DND-41 (cell line): ENCODE measurements around the gene DCHS1.

Experiments
- ATAC-seq: fragments of 200-7000 bp; cut with Tn5 transposase; 3 replicates; pipeline ENCODE4 v1.9.1; 2021; ENCODE audit warnings: low read depth; ENCODE audit not compliant: insufficient read depth
- DNase-seq: peaks from one replicate; pipeline ENCODE4 v3.0.0-alpha.2; 2020
- H2AFZ ChIP-seq: 2 replicates; pipeline ENCODE4 v1.6.0; 2012; ENCODE audit warnings: low read depth, low read length
- H3K27ac ChIP-seq: 2 replicates; pipeline ENCODE4 v1.5.1; 2012; ENCODE audit warnings: low read length, inconsistent platforms
- H3K27me3 ChIP-seq: fragments of 200-600 bp; sonication (generic); 2 replicates; pipeline ENCODE4 v1.6.0; 2012; ENCODE audit warnings: low read length, mild to moderate bottlenecking, inconsistent platforms; ENCODE audit not compliant: insufficient read depth, poor library complexity
- H3K36me3 ChIP-seq: 2 replicates; pipeline ENCODE4 v1.5.1; 2012; ENCODE audit warnings: low read length, inconsistent platforms; ENCODE audit not compliant: insufficient read depth
- H3K4me1 ChIP-seq: 2 replicates; pipeline ENCODE4 v1.5.1; 2012; ENCODE audit warnings: mild to moderate bottlenecking, low read length; ENCODE audit not compliant: insufficient read depth
- H3K4me2 ChIP-seq: 2 replicates; pipeline ENCODE4 v1.6.0; 2012; ENCODE audit warnings: mild to moderate bottlenecking, moderate library complexity, low read length, inconsistent platforms; ENCODE audit not compliant: insufficient read depth
- H3K4me3 ChIP-seq, 2 experiments: fragments of 200-600 bp in 1 of 2; shearing (Covaris generic) in 1 of 2; 2 replicates each; pipeline ENCODE4 v1.5.1; 2012 to 2016; ENCODE audit warnings: inconsistent platforms in 2 of 2, low read length in 2 of 2, mild to moderate bottlenecking in 2 of 2, low read depth in 1 of 2, moderate library complexity in 1 of 2
- H3K79me2 ChIP-seq: 2 replicates; pipeline ENCODE4 v1.6.0; 2012; ENCODE audit warnings: low read length, inconsistent platforms; ENCODE audit not compliant: insufficient read depth
- H3K9ac ChIP-seq: 2 replicates; pipeline ENCODE4 v1.6.0; 2012; ENCODE audit warnings: low read depth, mild to moderate bottlenecking, inconsistent platforms, low read length, moderate library complexity
- H3K9me3 ChIP-seq: 2 replicates; pipeline ENCODE4 v1.5.1; 2012; ENCODE audit warnings: low read length, moderate library complexity, mild to moderate bottlenecking, inconsistent platforms; ENCODE audit not compliant: insufficient read depth, severe bottlenecking
- H4K20me1 ChIP-seq: 2 replicates; pipeline ENCODE4 v1.6.0; 2012; ENCODE audit warnings: low read length; ENCODE audit not compliant: insufficient read depth
- EZH2 ChIP-seq: IDR thresholded peaks from 3 replicates; pipeline ENCODE4 v1.6.1; 2012; ENCODE audit warnings: borderline replicate concordance, low read depth, mild to moderate bottlenecking, moderate library complexity, low read length, inconsistent platforms; ENCODE audit not compliant: severe bottlenecking
- TF ChIP-seq, protein P1 (sequence below): IDR thresholded peaks from 2 replicates; pipeline ENCODE4 v1.5.1; 2012; ENCODE audit warnings: borderline replicate concordance, low read length, moderate library complexity, mild to moderate bottlenecking; ENCODE audit not compliant: poor library complexity, severe bottlenecking; ENCODE audit errors: extremely low read depth

DCHS1 gene

DNA sequence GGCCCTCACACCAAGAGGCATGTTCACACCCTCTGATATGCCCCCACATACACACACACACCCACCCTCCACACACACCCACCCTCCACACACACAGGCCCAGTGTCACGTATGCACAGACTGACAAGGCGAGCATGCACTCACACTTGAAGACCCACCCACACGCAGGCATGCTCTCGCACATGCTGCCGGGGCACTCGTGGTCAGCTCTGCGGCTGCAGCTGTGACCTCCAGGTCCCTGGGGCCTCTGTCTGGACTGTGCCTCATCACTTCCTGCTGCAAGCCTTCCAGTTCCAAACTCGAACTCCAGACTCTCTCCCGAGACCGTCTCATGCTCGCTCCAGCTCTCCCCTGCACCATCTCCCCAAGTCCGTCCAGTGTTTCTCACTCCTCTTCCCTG lies 9.5 kb downstream of the DCHS1 start:
- no peak overlapping the region for H3K9ac ChIP-seq
- TF ChIP-seq, protein P1, sequence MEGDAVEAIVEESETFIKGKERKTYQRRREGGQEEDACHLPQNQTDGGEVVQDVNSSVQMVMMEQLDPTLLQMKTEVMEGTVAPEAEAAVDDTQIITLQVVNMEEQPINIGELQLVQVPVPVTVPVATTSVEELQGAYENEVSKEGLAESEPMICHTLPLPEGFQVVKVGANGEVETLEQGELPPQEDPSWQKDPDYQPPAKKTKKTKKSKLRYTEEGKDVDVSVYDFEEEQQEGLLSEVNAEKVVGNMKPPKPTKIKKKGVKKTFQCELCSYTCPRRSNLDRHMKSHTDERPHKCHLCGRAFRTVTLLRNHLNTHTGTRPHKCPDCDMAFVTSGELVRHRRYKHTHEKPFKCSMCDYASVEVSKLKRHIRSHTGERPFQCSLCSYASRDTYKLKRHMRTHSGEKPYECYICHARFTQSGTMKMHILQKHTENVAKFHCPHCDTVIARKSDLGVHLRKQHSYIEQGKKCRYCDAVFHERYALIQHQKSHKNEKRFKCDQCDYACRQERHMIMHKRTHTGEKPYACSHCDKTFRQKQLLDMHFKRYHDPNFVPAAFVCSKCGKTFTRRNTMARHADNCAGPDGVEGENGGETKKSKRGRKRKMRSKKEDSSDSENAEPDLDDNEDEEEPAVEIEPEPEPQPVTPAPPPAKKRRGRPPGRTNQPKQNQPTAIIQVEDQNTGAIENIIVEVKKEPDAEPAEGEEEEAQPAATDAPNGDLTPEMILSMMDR: no peak
- TF ChIP-seq EZH2: no peak

GRCh38 chr11:6642957-6643356 lies 12.7 kb downstream of the DCHS1 start:
- Histone ChIP-seq H3K27me3 (no peaks in the 10 kb centered on the region), H4K20me1 (no peaks in the 10 kb centered on the region)
- no peak for TF ChIP-seq EZH2
- TF ChIP-seq, protein P1: no peak

More for the DNA sequence above, 9.5 kb downstream of the DCHS1 start:
- no peak overlapping the region for H3K27ac ChIP-seq
- no peak overlapping the region for H2AFZ ChIP-seq
- peaks cover 2% of the 10 kb centered on the region for H3K27me3 ChIP-seq
- no peaks in the 10 kb centered on the region for H4K20me1 ChIP-seq
- no peaks in the 10 kb centered on the region for H3K36me3 ChIP-seq
- no peak overlapping the region for H3K4me3 ChIP-seq
- no peaks in the 10 kb centered on the region for H3K79me2 ChIP-seq
- H3K4me1 ChIP-seq: peaks cover 5% of the 10 kb centered on the region
- ATAC-seq (no peak), DNase-seq (no peak)
- no peaks in the 10 kb centered on the region for H3K9me3 ChIP-seq
- H3K4me2 ChIP-seq: no peak overlapping the region

DNA sequence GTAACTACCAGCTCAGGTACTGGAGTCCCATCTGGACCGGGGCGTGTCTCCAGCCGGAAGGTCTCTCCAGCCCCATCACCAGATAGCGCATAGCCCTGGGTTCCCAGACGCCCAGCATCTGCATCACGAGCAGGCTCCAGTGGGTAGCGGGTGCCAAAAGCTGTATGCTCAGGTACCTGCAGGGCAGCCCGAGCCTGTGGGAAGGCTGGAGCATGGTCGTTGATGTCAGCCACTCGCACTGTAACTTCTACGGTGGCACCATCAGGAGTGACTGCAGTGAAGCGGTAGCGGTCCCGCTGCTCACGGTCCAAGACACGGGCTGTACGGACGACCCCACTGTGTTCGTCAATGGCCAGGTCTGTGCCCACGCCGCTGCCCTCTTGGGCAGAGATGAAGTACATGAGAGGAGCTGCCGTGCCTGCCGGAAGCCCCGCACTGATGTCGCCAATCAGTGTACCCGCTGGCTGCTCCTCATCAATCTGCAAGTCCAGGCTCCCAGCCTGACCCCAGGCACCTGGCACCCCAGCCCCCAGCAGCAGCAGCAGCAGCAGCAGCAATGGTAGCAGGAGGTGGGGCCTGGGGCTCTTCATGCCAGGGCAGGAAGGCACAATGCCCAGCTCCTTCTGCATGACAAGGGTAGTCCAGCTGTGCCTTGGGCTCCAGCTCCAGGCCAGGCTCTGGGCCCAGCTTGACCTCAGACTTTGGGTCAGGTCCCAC lies 14.5 kb downstream of the DCHS1 start:
- Histone ChIP-seq H3K9me3 (no peaks in the 10 kb centered on the region), H3K79me2 (no peaks in the 10 kb centered on the region), H3K4me3 (no peak overlapping the region), H3K27ac (no peak overlapping the region), H4K20me1 (no peaks in the 10 kb centered on the region), H3K27me3 (no peaks in the 10 kb centered on the region), H3K4me1 (no peaks in the 10 kb centered on the region), H2AFZ (no peak overlapping the region), H3K9ac (no peak overlapping the region), H3K36me3 (no peaks in the 10 kb centered on the region), H3K4me2 (no peak overlapping the region)
- TF ChIP-seq, protein P1: no peak
- no peak for TF ChIP-seq EZH2
- DNase-seq: no peak
- ATAC-seq: no peak

More at GRCh38 chr11:6642957-6643356, 12.7 kb downstream of the DCHS1 start:
- Histone ChIP-seq H3K4me1 (peaks cover 5% of the 10 kb centered on the region), H3K4me2 (no peak overlapping the region), H3K36me3 (no peaks in the 10 kb centered on the region), H2AFZ (no peak overlapping the region), H3K9ac (no peak overlapping the region), H3K27ac (no peak overlapping the region), H3K4me3 (no peak overlapping the region), H3K9me3 (no peaks in the 10 kb centered on the region), H3K79me2 (no peaks in the 10 kb centered on the region)
- no peak for ATAC-seq
- DNase-seq: no peak
